Breast epithelium (tissue), 3 donors: Measurements from ENCODE around the gene BRI3.

Source experiments
- POLR2A ChIP-seq: fragments of 450-650 bp; IDR thresholded peaks from one replicate; pipeline ENCODE4 v1.6.1; 2016; ENCODE audit warnings: antibody characterized with exemption, mild to moderate bottlenecking, moderate library complexity
- POLR2AphosphoS5 ChIP-seq, 3 donors: sonication (generic); formaldehyde crosslinking; IDR thresholded peaks; one replicate each; pipeline ENCODE4 v1.6.1; 2017; ENCODE audit warnings: antibody characterized with exemption in 3 of 3
- TF ChIP-seq, protein P1 (sequence below), 3 donors: fragments of 450-650 bp; IDR thresholded peaks; one replicate each; pipeline ENCODE4 v1.5.1; 2016 to 2017; ENCODE audit warnings: antibody characterized with exemption in 3 of 3, mild to moderate bottlenecking in 3 of 3, moderate library complexity in 3 of 3

DNA sequence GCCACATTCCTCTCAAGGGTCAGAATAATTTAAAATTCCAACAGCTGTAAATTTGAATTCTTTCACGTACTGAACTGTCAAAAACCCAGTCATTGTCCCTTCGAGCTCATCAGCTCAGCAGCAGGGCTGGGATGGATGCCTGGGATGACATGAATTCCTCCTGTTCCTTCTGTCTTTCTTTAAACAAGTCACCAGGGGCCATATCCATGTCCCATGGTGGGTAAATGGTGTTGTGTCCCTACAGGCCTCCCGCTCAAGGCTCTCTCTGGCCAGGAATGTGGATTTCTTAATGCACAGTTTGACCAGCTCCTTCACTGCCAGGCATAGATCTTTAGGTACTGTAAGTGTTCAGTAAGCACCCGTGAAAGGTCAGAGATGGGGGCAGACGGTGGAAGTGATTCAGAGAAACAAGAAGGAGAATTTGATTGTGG is 15.6 kb upstream of the BRI3 start:
- TF ChIP-seq POLR2A (no peak), POLR2AphosphoS5 (IDR thresholded peaks at IDR 0.05) (no peak)
- TF ChIP-seq, protein P1, sequence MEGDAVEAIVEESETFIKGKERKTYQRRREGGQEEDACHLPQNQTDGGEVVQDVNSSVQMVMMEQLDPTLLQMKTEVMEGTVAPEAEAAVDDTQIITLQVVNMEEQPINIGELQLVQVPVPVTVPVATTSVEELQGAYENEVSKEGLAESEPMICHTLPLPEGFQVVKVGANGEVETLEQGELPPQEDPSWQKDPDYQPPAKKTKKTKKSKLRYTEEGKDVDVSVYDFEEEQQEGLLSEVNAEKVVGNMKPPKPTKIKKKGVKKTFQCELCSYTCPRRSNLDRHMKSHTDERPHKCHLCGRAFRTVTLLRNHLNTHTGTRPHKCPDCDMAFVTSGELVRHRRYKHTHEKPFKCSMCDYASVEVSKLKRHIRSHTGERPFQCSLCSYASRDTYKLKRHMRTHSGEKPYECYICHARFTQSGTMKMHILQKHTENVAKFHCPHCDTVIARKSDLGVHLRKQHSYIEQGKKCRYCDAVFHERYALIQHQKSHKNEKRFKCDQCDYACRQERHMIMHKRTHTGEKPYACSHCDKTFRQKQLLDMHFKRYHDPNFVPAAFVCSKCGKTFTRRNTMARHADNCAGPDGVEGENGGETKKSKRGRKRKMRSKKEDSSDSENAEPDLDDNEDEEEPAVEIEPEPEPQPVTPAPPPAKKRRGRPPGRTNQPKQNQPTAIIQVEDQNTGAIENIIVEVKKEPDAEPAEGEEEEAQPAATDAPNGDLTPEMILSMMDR (IDR thresholded peaks at IDR 0.05): no peak
